ENCODE measurements around the gene FARP2. TPM values are rescaled to one million over a fixed set of nuclear protein-coding genes. Genes with fewer than 3 reads are reported as not detected.

The FARP2 gene, protein sequence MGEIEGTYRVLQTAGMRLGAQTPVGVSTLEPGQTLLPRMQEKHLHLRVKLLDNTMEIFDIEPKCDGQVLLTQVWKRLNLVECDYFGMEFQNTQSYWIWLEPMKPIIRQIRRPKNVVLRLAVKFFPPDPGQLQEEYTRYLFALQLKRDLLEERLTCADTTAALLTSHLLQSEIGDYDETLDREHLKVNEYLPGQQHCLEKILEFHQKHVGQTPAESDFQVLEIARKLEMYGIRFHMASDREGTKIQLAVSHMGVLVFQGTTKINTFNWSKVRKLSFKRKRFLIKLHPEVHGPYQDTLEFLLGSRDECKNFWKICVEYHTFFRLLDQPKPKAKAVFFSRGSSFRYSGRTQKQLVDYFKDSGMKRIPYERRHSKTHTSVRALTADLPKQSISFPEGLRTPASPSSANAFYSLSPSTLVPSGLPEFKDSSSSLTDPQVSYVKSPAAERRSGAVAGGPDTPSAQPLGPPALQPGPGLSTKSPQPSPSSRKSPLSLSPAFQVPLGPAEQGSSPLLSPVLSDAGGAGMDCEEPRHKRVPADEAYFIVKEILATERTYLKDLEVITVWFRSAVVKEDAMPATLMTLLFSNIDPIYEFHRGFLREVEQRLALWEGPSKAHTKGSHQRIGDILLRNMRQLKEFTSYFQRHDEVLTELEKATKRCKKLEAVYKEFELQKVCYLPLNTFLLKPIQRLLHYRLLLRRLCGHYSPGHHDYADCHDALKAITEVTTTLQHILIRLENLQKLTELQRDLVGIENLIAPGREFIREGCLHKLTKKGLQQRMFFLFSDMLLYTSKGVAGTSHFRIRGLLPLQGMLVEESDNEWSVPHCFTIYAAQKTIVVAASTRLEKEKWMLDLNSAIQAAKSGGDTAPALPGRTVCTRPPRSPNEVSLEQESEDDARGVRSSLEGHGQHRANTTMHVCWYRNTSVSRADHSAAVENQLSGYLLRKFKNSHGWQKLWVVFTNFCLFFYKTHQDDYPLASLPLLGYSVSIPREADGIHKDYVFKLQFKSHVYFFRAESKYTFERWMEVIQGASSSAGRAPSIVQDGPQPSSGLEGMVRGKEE
- 19.8 and 24.0 TPM in 2 replicates for polyA plus RNA-seq

GRCh38 chr2:241355983-241356870, at the start of gene FARP2:
Gene FARP2 (plus strand): TSS chr2:241356285. CDS start chr2:241373108, 16,823 bp downstream.

DNA sequence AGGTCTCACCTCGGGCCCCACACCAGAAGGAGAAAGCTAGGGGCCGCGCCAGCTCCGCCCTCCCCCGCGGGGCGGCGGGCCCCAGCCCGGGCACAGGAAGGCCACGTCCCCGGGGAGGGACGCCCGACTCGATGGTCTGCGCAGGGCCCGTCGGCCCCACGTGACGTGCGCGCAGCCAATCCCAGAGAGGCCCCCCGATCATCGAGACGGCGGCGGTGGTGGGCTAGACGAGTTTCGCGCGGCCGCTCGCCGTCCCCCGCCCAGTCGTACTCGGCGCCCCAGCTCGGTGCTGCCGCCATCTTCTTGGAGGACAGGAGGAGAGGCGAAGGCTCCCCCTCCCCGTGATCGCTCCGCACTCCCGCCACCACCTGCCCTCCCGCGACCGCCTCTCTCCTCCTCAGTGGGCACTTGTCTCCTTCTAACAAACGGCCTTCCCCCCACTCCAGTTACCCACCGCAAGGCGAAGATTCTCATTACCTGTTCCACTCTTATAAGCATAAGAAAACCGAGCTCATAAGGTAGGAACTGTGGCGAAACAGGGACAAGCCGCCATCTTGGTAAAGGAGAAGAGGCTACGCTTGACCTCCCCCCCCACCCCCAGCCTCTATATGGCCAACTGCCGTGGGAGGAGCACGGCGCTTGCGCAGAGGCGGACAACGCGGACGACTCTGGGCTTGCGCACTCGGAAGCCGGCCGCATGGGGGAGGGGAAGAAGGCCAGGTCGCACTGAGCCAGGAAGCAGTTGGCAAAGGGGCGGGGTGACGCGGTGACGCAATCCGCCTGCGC, 40.8 kb upstream of the FARP2 start, which contains the start of gene HDLBP:
HDLBP (minus strand) TSS at position 580 of the 786 bp plus-strand sequence. CDS start 48,803 bp downstream, outside the sequence.

GRCh38 chr2:241315879-241316631, 40.0 kb upstream of the FARP2 start, which contains the start of gene SEPTIN2:
Gene SEPTIN2 (plus strand): TSS chr2:241315925. CDS start chr2:241324233, 8,308 bp downstream.

DNA sequence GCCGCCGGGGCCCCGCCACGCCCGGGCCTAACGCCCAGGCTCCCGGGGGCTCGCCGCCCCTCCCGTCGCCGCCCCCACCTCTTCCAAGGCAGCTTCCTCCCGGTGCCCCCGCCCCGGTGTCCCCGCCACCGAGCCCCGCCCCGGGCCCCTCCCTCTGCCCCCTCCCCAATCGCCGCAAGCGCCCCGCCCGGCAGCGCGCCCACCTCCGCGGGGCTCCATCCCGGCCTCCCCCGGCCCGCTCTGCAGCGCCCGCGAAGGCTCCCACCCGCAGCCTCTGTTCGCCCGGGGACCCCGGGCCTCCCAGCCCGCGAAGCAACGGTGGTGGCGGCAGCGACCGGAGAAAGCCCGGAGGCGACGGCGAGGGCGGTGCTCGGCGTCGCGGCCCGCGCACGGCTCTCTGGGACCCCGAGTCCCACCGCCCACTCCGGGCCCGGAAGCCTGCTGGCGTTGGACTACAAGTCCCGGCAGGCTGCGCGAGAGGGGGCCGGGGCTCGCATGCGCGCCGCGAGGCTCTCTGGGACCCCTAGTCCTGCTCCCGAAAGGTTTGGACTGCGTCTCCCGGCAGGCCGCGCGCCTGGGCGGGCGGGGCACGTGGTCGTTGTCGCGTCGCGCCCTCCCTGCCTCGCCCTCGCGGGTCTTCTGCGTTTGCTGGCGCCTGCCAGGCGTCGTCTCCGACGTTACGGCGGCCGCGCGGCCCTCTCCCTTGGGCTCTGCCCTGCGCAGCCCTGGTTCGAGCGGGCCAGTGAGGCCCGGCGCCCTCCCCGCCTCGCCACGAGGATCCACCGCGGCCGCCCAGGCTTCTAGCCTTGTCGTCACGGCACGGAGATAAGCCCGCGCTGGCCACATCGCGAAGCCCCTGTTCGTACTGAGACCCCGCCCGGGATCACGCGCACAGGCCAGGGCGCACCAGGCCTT, 152.4 kb downstream of the FARP2 start, which contains the start of gene STK25:
STK25 (minus strand) TSS at position 345 of the 915 bp plus-strand sequence. CDS start 549 bp downstream, outside the sequence.

Other genes with a start within 250 kb of the FARP2 start
- gene PASK, start 206.8 kb upstream of the FARP2 start, polyA plus RNA-seq, result 0.38 and 1.3 TPM in 2 replicates
- 79.9 and 119 TPM in 2 replicates for gene PPP1R7, start 205.8 kb upstream of the FARP2 start, polyA plus RNA-seq
- gene ANO7, start 167.6 kb upstream of the FARP2 start, polyA plus RNA-seq, result not detected in 2 replicates
- 222 and 282 TPM in 2 replicates for gene HDLBP, start 40.6 kb upstream of the FARP2 start, polyA plus RNA-seq
- 63.0 and 64.3 TPM in 2 replicates for gene SEPTIN2, start 40.4 kb upstream of the FARP2 start, polyA plus RNA-seq
- 32.1 and 38.1 TPM in 2 replicates for gene STK25, start 152.3 kb downstream of the FARP2 start, polyA plus RNA-seq
- gene BOK, start 202.5 kb downstream of the FARP2 start, polyA plus RNA-seq, result 1.9 TPM in 1 of 2 replicates, not detected in the other

Data from Purkinje cell (primary cell).